CD8-positive, alpha-beta memory T cell (primary cell): Measurements from ENCODE around the gene LRP1B. TPM values are rescaled to one million over a fixed set of nuclear protein-coding genes. Genes with fewer than 3 reads are reported as not detected.

ENCODE experiments used
- CTCF ChIA-PET: fragments of 350-600 bp; sonication (Branson Sonifier 250); formaldehyde crosslinking; loops from one replicate; lab custom pipeline; 2021; ENCODE audit warnings: antibody characterized with exemption; lab: Charles Lee
- POLR2A ChIA-PET: fragments of 350-600 bp; sonication (Branson Sonifier 250); formaldehyde crosslinking; loops from one replicate; lab custom pipeline; 2021; ENCODE audit warnings: antibody characterized with exemption; lab: Charles Lee
- DNase-seq, 5 donors: peaks; one replicate each; pipeline versions ENCODE4 v3.0.0 to v3.0.0-alpha.2; 2020 to 2022; ENCODE audit warnings: mixed read lengths in 1 of 5
- H3K27ac ChIP-seq: one replicate; pipeline ENCODE4 v1.7.0; 2013; ENCODE audit warnings: low read depth, mild to moderate bottlenecking, low read length, moderate library complexity
- H3K27me3 ChIP-seq: 2 replicates; pipeline ENCODE4 v1.7.0; 2013; ENCODE audit warnings: low read length, mild to moderate bottlenecking; ENCODE audit not compliant: insufficient read depth, poor library complexity, severe bottlenecking
- H3K36me3 ChIP-seq: 2 replicates; pipeline ENCODE4 v1.7.0; 2013; ENCODE audit warnings: mild to moderate bottlenecking, low read length, moderate library complexity; ENCODE audit not compliant: insufficient read depth
- H3K4me1 ChIP-seq: 2 replicates; pipeline ENCODE4 v1.7.0; 2013; ENCODE audit warnings: mild to moderate bottlenecking, low read length, moderate library complexity; ENCODE audit not compliant: insufficient read depth
- H3K4me3 ChIP-seq: 2 replicates; pipeline ENCODE4 v1.7.0; 2013; ENCODE audit warnings: mild to moderate bottlenecking, low read length
- H3K9me3 ChIP-seq: 2 replicates; pipeline ENCODE4 v1.7.0; 2013; ENCODE audit warnings: mild to moderate bottlenecking, low read length
- H3K27ac Mint-ChIP-seq, 8 donors: one replicate each; pipeline ENCODE4 v1.8.0; 2020 to 2021; ENCODE audit warnings: mixed read lengths in 8 of 8, mild to moderate bottlenecking in 6 of 8, inconsistent platforms in 3 of 8, moderate library complexity in 3 of 8
- H3K27me3 Mint-ChIP-seq, 2 donors: one replicate each; pipeline ENCODE4 v1.8.0; 2020 to 2021; ENCODE audit warnings: mixed read lengths in 2 of 2, mild to moderate bottlenecking in 1 of 2, moderate library complexity in 1 of 2
- H3K36me3 Mint-ChIP-seq, 3 donors: one replicate each; pipeline ENCODE4 v1.8.0; 2020 to 2021; ENCODE audit warnings: mixed read lengths in 3 of 3, inconsistent platforms in 1 of 3, mild to moderate bottlenecking in 1 of 3
- H3K4me1 Mint-ChIP-seq, 3 donors: one replicate each; pipeline ENCODE4 v1.8.0; 2020 to 2021; ENCODE audit warnings: mixed read lengths in 3 of 3, inconsistent platforms in 1 of 3, mild to moderate bottlenecking in 1 of 3
- H3K4me3 Mint-ChIP-seq, 7 donors: one replicate each; pipeline ENCODE4 v1.8.0; 2020 to 2021; ENCODE audit warnings: mixed read lengths in 7 of 7, mild to moderate bottlenecking in 6 of 7, moderate library complexity in 4 of 7, inconsistent platforms in 2 of 7
- H3K9me3 Mint-ChIP-seq, 5 donors: one replicate each; pipeline ENCODE4 v1.8.0; 2020 to 2022; ENCODE audit warnings: mixed read lengths in 5 of 5, mild to moderate bottlenecking in 3 of 5, moderate library complexity in 2 of 5, inconsistent platforms in 1 of 5
- polyA plus RNA-seq: library from polyadenylated mRNA; unstranded; fragments of 300-500 nt; fragmentation: Illumina TruSeq; gene quantifications from one replicate; pipeline ENCODE4 v1.2.3, GENCODE V29; 2021
- total RNA-seq, 2 experiments: library from RNA; stranded (reverse); gene quantifications; one replicate each; pipeline ENCODE4 v1.2.3, GENCODE V29; 2021

Gene LRP1B
- total and polyA plus RNA-seq, 3 experiments from 2014 or later: not detected

GRCh38 chr2:141499123-141499522 lies 631.7 kb downstream of the LRP1B start:
- no peaks in the 10 kb centered on the region for H3K27me3 ChIP-seq
- H3K4me3 ChIP-seq: no peak overlapping the region
- ChIA-PET POLR2A (no interaction called here), CTCF (no interaction called here)
- no peak for DNase-seq
- Mint-ChIP-seq H3K36me3 (no peaks in the 10 kb centered on the region), H3K4me3 (no peak overlapping the region), H3K27me3 (no peaks in the 10 kb centered on the region), H3K9me3 (peaks cover 2 to 11% (median 5%) of the 10 kb centered on the region in 5 donors), H3K4me1 (peaks cover 0 to 4% (median 0%) of the 10 kb centered on the region in 3 donors), H3K27ac (no peak overlapping the region)
- H3K4me1 ChIP-seq: no peaks in the 10 kb centered on the region
- H3K27ac ChIP-seq: no peak overlapping the region
- H3K9me3 ChIP-seq: no peaks in the 10 kb centered on the region
- no peaks in the 10 kb centered on the region for H3K36me3 ChIP-seq

- Histone ChIP-seq H3K36me3 (no peaks in the 10 kb centered on the region), H3K27ac (no peak overlapping the region), H3K4me3 (no peak overlapping the region), H3K27me3 (no peaks in the 10 kb centered on the region), H3K9me3 (no peaks in the 10 kb centered on the region), H3K4me1 (no peaks in the 10 kb centered on the region)
- Mint-ChIP-seq H3K4me1 (peaks cover 0 to 4% (median 0%) of the 10 kb centered on the region in 3 donors), H3K9me3 (peaks cover 2 to 7% (median 5%) of the 10 kb centered on the region in 5 donors), H3K27ac (peak overlapping the region in 2 of 8 donors; percentile 57 to 76), H3K36me3 (no peaks in the 10 kb centered on the region), H3K27me3 (no peaks in the 10 kb centered on the region), H3K4me3 (peak overlapping the region in 1 of 7 donors; percentile 32)
- ChIA-PET CTCF (no interaction called here), POLR2A (no interaction called here)
- DNase-seq: no peak
Measured at GRCh38 chr2:141498561-141498960, 632.3 kb downstream of the LRP1B start.

GRCh38 chr2:141497272-141497671 lies 633.5 kb downstream of the LRP1B start:
- Histone ChIP-seq H3K9me3 (no peaks in the 10 kb centered on the region), H3K36me3 (no peaks in the 10 kb centered on the region), H3K27ac (no peak overlapping the region), H3K4me1 (no peaks in the 10 kb centered on the region), H3K4me3 (no peak overlapping the region), H3K27me3 (no peaks in the 10 kb centered on the region)
- Mint-ChIP-seq H3K4me3 (peak overlapping the region in 2 of 7 donors; percentile 16 to 23), H3K36me3 (no peaks in the 10 kb centered on the region), H3K27me3 (no peaks in the 10 kb centered on the region), H3K27ac (no peak overlapping the region), H3K9me3 (peaks cover 0 to 8% (median 4%) of the 10 kb centered on the region in 5 donors), H3K4me1 (peaks cover 0 to 6% (median 0%) of the 10 kb centered on the region in 3 donors)
- DNase-seq: peak in 1 of 5 donors; percentile 8
- POLR2A ChIA-PET: no interaction called here
- CTCF ChIA-PET: no interaction called here

GRCh38 chr2:141496810-141497209 lies 634.0 kb downstream of the LRP1B start:
- H3K27ac ChIP-seq: no peak overlapping the region
- Mint-ChIP-seq H3K27ac (no peak overlapping the region), H3K36me3 (no peaks in the 10 kb centered on the region), H3K4me1 (peaks cover 0 to 8% (median 0%) of the 10 kb centered on the region in 3 donors), H3K9me3 (peaks cover 0 to 8% (median 4%) of the 10 kb centered on the region in 5 donors), H3K27me3 (no peaks in the 10 kb centered on the region), H3K4me3 (peak overlapping the region in 1 of 7 donors; percentile 23)
- POLR2A ChIA-PET: no interaction called here
- H3K9me3 ChIP-seq: no peaks in the 10 kb centered on the region
- CTCF ChIA-PET: no interaction called here
- H3K4me1 ChIP-seq: no peaks in the 10 kb centered on the region
- no peaks in the 10 kb centered on the region for H3K36me3 ChIP-seq
- no peaks in the 10 kb centered on the region for H3K27me3 ChIP-seq
- no peak overlapping the region for H3K4me3 ChIP-seq
- DNase-seq: no peak

- Histone ChIP-seq H3K36me3 (no peaks in the 10 kb centered on the region), H3K4me1 (no peaks in the 10 kb centered on the region), H3K9me3 (no peaks in the 10 kb centered on the region), H3K27ac (no peak overlapping the region), H3K27me3 (no peaks in the 10 kb centered on the region), H3K4me3 (no peak overlapping the region)
- H3K27me3 Mint-ChIP-seq: no peaks in the 10 kb centered on the region
- no peak overlapping the region for H3K4me3 Mint-ChIP-seq
- no peak for DNase-seq
- POLR2A ChIA-PET: no interaction called here
- CTCF ChIA-PET: no interaction called here
- H3K36me3 Mint-ChIP-seq: no peaks in the 10 kb centered on the region
- H3K4me1 Mint-ChIP-seq: peaks cover 0 to 8% (median 0%) of the 10 kb centered on the region in 3 donors
- H3K9me3 Mint-ChIP-seq: peaks cover 2 to 5% (median 3%) of the 10 kb centered on the region in 5 donors
- no peak overlapping the region for H3K27ac Mint-ChIP-seq
Measured at GRCh38 chr2:141493936-141494335, 636.9 kb downstream of the LRP1B start.

GRCh38 chr2:141492816-141493215 lies 638.0 kb downstream of the LRP1B start:
- ChIA-PET POLR2A (no interaction called here), CTCF (no interaction called here)
- H3K4me1 Mint-ChIP-seq: peaks cover 0 to 8% (median 0%) of the 10 kb centered on the region in 3 donors
- no peak overlapping the region for H3K27ac ChIP-seq
- H3K4me1 ChIP-seq: no peaks in the 10 kb centered on the region
- H3K9me3 ChIP-seq: no peaks in the 10 kb centered on the region
- H3K36me3 ChIP-seq: no peaks in the 10 kb centered on the region
- DNase-seq: no peak
- peaks cover 2 to 5% (median 4%) of the 10 kb centered on the region in 5 donors for H3K9me3 Mint-ChIP-seq
- no peaks in the 10 kb centered on the region for H3K36me3 Mint-ChIP-seq
- H3K27me3 Mint-ChIP-seq: no peaks in the 10 kb centered on the region
- no peak overlapping the region for H3K4me3 Mint-ChIP-seq
- no peak overlapping the region for H3K27ac Mint-ChIP-seq
- H3K27me3 ChIP-seq: no peaks in the 10 kb centered on the region
- no peak overlapping the region for H3K4me3 ChIP-seq

- ChIA-PET CTCF (no interaction called here), POLR2A (no interaction called here)
- peaks cover 0 to 4% (median 0%) of the 10 kb centered on the region in 3 donors for H3K4me1 Mint-ChIP-seq
- no peaks in the 10 kb centered on the region for H3K4me1 ChIP-seq
- no peak overlapping the region for H3K4me3 ChIP-seq
- no peaks in the 10 kb centered on the region for H3K36me3 ChIP-seq
- no peaks in the 10 kb centered on the region for H3K27me3 Mint-ChIP-seq
- H3K4me3 Mint-ChIP-seq: no peak overlapping the region
- peaks cover 0 to 17% (median 9%) of the 10 kb centered on the region in 5 donors for H3K9me3 Mint-ChIP-seq
- H3K27me3 ChIP-seq: no peaks in the 10 kb centered on the region
- no peaks in the 10 kb centered on the region for H3K9me3 ChIP-seq
- DNase-seq: no peak
- no peaks in the 10 kb centered on the region for H3K36me3 Mint-ChIP-seq
- H3K27ac ChIP-seq: no peak overlapping the region
- H3K27ac Mint-ChIP-seq: no peak overlapping the region
Measured at GRCh38 chr2:141490886-141491285, 639.9 kb downstream of the LRP1B start.

GRCh38 chr2:141482697-141483096 lies 648.1 kb downstream of the LRP1B start:
- no peaks in the 10 kb centered on the region for H3K36me3 ChIP-seq
- no peak overlapping the region for H3K27ac ChIP-seq
- Mint-ChIP-seq H3K9me3 (peaks cover 6 to 23% (median 12%) of the 10 kb centered on the region in 5 donors), H3K4me3 (no peak overlapping the region), H3K36me3 (no peaks in the 10 kb centered on the region), H3K27ac (no peak overlapping the region), H3K27me3 (no peaks in the 10 kb centered on the region), H3K4me1 (no peaks in the 10 kb centered on the region)
- no peaks in the 10 kb centered on the region for H3K4me1 ChIP-seq
- H3K4me3 ChIP-seq: no peak overlapping the region
- ChIA-PET POLR2A (no interaction called here), CTCF (no interaction called here)
- H3K27me3 ChIP-seq: no peaks in the 10 kb centered on the region
- DNase-seq: no peak
- no peaks in the 10 kb centered on the region for H3K9me3 ChIP-seq
